Activated CD4-positive, alpha-beta T cell treated with anti-CD3 and anti-CD28 coated beads for 48 hours (primary cell): ENCODE measurements around the gene SGPL1.

ENCODE experiments used
- DNase-seq: peaks from one replicate; pipeline ENCODE4 v3.0.0-alpha.2; 2020

SGPL1 gene

GRCh38 chr10:70814126-70814525 lies 1.6 kb upstream of the SGPL1 start:
- no peak for DNase-seq

- DNase-seq = peak; percentile 65
These were observed 609 bp downstream of the SGPL1 start for GRCh38 chr10:70816220-70816894.

- DNase-seq = peak; percentile 25
These were observed 5.4 kb downstream of the SGPL1 start for GRCh38 chr10:70820976-70821750.

- no peak for DNase-seq
These were observed 6.5 kb downstream of the SGPL1 start for GRCh38 chr10:70822076-70822820.

- no peak for DNase-seq
These were observed 11.5 kb downstream of the SGPL1 start for GRCh38 chr10:70827086-70827757.

- DNase-seq = no peak
These were observed 13.2 kb downstream of the SGPL1 start for GRCh38 chr10:70828923-70829322.

- DNase-seq = no peak
These were observed 13.8 kb downstream of the SGPL1 start for GRCh38 chr10:70829543-70829942.

- no peak for DNase-seq
These were observed 14.4 kb downstream of the SGPL1 start for GRCh38 chr10:70830164-70830563.

GRCh38 chr10:70832221-70832620 lies 16.5 kb downstream of the SGPL1 start:
- no peak for DNase-seq

GRCh38 chr10:70832852-70833528 lies 17.2 kb downstream of the SGPL1 start:
- DNase-seq = no peak

GRCh38 chr10:70833601-70834000 lies 17.9 kb downstream of the SGPL1 start:
- no peak for DNase-seq

GRCh38 chr10:70834021-70834420 lies 18.3 kb downstream of the SGPL1 start:
- no peak for DNase-seq

GRCh38 chr10:70834441-70835151 lies 18.8 kb downstream of the SGPL1 start:
- no peak for DNase-seq

- DNase-seq = no peak
These were observed 20.6 kb downstream of the SGPL1 start for GRCh38 chr10:70836319-70836718.

- DNase-seq = no peak
These were observed 21.9 kb downstream of the SGPL1 start for GRCh38 chr10:70837660-70838059.

- no peak for DNase-seq
These were observed 22.6 kb downstream of the SGPL1 start for GRCh38 chr10:70838270-70838805.

GRCh38 chr10:70840836-70841235 lies 25.1 kb downstream of the SGPL1 start:
- DNase-seq = no peak

- no peak for DNase-seq
These were observed 27.6 kb downstream of the SGPL1 start for GRCh38 chr10:70843333-70843732.

- no peak for DNase-seq
These were observed 28.2 kb downstream of the SGPL1 start for GRCh38 chr10:70843776-70844489.

- no peak for DNase-seq
These were observed 29.5 kb downstream of the SGPL1 start for GRCh38 chr10:70845256-70845655.

- DNase-seq = no peak
These were observed 30.1 kb downstream of the SGPL1 start for GRCh38 chr10:70845816-70846215.
